ENCODE measurements around the gene TCF7L2.

Gene TCF7L2

GRCh38 chr10:113045147-113046055 is 95.4 kb downstream of the TCF7L2 start:
- no peak for DNase-seq (ENCODE audit: low read depth in 2 of 2)

GRCh38 chr10:113047151-113047550 is 97.1 kb downstream of the TCF7L2 start:
- DNase-seq (ENCODE audit: low read depth in 2 of 2), result no peak

- no peak for DNase-seq (ENCODE audit: low read depth in 2 of 2)
Observed at GRCh38 chr10:113047605-113047962, 97.5 kb downstream of the TCF7L2 start.

- no peak for DNase-seq (ENCODE audit: low read depth in 2 of 2)
Observed at GRCh38 chr10:113047963-113048781, 98.1 kb downstream of the TCF7L2 start.

GRCh38 chr10:113049881-113050280 is 99.8 kb downstream of the TCF7L2 start:
- DNase-seq (ENCODE audit: low read depth in 2 of 2), result no peak

DNA sequence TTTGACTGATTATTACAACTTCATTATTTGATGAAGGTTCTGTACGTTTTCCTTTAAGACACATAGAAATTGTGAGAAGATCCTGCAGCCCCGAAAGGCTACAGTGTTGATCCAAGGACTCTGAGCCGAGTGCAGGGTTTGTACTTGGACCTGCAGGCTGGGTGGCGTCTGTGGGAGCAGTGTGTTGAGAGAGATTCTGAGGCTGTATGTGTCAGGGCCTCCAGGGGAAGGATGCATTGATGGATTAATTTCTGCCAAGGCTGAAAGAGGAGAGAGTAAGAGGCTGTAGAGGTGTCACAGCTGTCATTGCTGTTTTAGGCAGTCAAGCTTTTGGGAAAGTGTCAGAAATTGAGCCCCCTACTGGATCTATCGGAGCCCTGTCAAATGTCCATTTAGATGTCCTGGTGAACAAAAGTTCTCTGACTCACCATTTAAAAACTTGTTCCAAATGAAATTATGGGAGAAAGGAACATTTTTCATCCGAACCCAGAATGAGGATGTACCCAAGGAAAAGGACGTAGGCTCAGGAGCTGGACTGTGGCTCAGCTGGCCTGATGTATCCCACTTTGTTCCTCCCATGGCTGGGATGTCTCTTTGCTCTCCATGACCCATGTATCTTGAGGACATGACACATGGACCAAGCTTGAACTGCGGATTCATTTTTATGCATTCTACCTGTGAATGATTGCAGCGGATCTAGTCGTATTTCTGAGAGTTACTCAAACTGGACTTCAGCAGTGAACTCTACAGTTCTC is 102.2 kb downstream of the TCF7L2 start:
- DNase-seq (ENCODE audit: low read depth in 2 of 2), result no peak

- DNase-seq (ENCODE audit: low read depth in 2 of 2), result no peak
Observed at GRCh38 chr10:113053091-113053490, 103.0 kb downstream of the TCF7L2 start.

GRCh38 chr10:113053881-113054280 is 103.8 kb downstream of the TCF7L2 start:
- no peak for DNase-seq (ENCODE audit: low read depth in 2 of 2)

GRCh38 chr10:113055458-113055857 is 105.4 kb downstream of the TCF7L2 start:
- no peak for DNase-seq (ENCODE audit: low read depth in 2 of 2)

DNA sequence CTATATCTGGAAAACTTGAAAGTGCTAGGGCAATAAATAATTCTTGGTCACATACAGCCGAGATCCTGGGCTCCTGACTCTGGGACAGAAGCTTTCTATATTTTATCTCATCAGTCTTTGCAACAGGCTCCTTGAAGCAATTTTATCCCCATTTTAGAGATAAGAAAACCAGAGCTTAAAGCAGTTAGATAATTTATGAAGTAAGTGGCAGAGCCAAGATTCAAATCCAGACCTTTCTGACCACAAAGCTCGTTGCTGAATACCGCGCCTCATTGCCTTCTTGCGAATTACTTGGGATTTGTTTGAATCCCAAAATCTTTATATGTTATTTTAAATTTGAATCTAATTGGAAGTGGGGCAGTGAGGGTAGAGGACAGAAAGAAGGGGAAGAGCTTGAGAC is 106.0 kb downstream of the TCF7L2 start:
- DNase-seq (ENCODE audit: low read depth in 2 of 2), result no peak

DNA sequence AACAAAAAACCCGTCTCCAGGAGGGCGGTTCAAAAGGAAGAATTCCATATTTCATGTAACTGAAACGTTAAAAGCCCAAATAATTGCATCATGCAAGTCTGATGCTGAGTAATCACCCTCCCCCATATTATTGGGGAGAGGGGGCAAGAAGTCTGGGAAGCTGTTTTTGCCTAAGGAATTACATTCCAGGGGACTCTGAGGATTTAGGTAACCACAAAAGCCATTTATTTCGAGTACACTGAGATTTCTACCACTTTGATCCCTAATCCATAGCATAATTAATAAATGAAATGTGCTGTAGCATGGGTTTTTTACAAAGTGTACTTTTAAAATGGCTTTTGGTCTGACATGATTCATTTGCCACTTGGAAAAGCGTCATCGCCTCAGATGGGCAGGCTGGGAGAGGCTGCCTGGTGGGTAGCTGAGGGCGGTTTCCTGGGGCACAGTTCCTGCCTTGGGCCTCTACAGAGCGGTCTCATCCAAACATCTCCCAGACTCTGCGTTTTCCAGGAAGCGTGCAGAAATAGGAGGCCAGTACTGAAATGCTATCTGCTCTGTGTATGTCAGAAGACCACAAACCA is 106.5 kb downstream of the TCF7L2 start:
- DNase-seq (ENCODE audit: low read depth in 2 of 2), result no peak

GRCh38 chr10:113057948-113058522 is 108.0 kb downstream of the TCF7L2 start:
- no peak for DNase-seq (ENCODE audit: low read depth in 2 of 2)

DNA sequence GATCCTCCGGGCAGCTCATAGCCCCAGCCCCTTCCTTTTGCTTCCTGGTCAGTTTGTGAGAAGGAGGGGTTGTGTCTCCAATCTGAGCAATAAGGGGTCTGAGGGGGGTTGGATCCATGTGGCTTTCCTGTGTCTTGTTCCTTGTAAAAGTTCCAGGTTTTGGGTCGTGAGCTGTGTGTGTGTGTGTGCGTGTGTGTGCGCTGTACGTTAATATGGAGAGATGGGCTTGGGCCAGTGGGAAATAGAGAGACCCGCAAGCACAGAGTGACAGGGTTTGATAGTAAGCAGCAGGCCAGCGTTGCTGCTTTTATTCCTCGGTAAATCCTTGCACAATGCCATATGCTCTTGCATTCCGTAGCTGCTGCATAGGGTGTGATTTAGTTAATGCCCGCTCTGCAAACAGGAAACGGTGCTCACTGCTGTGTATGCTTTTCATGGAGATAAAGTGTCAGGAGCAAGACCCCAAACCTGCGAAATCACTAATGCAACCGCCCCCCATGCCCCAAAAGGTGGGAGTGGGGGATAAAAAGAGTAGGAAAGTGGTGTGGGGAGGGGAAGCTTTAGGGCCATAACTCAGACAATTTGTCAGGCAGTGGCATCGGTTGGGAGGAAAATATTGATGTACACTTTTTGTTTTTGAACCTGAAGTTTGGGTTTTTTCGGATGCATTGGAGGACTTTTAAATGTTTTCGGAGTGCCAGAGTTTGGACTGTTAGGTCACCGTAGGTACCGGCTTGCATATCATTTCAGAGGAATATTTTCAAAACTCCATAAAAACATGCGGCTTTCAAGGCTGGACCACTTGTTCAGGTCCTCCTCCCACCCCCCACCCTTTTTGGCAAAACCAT is 108.7 kb downstream of the TCF7L2 start:
- no peak for DNase-seq (ENCODE audit: low read depth in 2 of 2)

DNA sequence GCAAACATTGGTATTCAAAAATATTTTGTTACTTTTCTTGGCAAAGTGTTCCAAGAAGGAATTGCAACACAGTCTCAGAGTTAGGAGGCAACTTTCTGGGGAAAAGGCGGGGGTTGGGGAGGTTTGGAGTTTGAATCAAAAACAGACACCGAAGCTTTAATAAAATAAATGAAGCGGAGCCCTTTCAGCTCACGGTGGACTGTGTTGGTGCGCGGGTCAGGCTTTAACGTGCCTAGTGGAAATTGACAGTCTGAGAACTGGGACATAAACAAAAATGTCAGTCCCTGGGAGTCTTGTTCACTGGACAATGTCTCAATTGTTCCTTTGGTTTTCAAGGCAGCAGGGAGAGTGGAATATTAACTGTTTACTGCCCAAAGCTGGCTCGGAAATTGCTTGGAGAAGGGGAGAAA is 109.3 kb downstream of the TCF7L2 start:
- no peak for DNase-seq (ENCODE audit: low read depth in 2 of 2)

DNA sequence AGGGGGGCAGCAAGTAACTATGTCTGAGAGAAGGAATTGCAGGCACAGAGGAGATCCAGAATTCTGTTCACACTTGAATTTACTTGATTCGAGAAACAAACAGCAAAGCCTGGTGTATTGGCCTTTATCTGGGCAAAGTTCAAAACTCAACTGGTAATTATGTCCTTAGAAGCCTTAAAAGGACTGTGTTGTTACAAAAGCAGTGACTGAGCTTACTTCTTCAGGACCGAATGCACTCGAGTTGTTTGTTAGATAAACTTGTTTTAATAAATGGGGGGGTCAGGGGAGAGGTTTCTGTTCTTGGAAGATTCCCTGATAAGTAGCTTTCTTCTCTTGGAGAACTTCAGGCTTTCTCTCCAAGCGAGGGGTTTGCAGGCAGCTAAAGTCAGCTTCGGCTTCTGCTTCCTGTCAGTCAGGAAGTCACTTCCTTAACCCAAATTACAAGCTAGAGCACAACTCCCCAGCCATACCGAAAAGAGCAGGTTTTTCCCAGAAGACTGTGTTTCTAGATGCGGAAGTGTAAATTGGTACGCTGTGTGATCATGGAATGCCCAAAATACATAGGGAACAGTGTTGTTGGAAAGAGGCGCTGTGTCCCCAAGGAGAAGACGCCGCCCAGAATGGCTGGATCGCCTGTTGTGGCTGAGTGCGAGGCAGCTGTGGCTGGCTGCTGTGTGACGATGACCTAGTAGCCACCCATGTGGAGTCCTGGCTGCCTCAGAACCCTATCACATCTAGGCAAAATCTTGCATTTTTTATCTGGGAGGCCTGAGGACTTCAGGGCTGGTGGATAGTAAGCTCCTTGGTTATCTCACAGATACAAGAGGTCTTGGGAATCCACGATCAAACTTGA is 110.4 kb downstream of the TCF7L2 start:
- DNase-seq (ENCODE audit: low read depth in 2 of 2), result no peak

DNA sequence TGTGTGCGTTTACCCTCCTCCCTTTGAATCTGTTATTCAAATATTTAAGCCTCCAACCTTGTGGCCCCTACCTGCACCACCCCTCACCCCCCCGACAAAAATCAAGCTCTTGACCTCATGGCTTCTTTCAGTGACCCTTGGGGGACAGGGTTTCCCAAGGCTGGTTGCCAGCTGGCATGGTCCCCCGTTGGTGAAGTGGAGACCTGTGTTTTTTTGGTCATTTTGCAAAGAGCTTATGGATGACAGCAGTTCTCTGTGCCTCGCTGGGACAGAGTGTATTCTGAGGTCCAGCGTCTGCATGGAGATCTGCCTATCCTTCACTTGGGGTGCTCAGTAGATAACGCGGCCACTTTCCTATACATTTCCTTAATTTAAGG is 111.0 kb downstream of the TCF7L2 start:
- no peak for DNase-seq (ENCODE audit: low read depth in 2 of 2)

DNA sequence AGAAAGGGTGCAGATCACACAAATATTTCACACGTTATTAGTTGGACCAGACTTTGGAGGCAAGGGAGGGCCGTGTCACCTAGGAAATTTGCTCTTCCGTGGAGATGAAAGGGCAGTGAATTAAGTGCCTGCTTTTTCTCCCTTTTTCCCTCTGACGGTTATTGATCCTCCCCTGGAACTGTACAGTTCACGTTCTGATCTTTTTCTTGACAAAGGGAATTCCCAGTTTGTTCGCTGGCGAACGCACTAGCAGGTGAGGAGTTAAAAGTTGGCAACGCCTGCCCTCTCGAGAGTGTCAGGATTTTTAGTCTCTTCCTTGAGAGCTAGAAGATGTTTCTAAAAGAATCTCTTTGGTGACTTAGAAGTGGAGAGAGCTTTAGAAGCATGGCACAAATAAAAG is 111.5 kb downstream of the TCF7L2 start:
- DNase-seq (ENCODE audit: low read depth in 2 of 2), result no peak

GRCh38 chr10:113063043-113063967 is 113.3 kb downstream of the TCF7L2 start:
- DNase-seq (ENCODE audit: low read depth in 2 of 2), result no peak

- DNase-seq (ENCODE audit: low read depth in 2 of 2), result no peak
Observed at GRCh38 chr10:113064039-113064438, 114.0 kb downstream of the TCF7L2 start.

Measured in activated CD4-positive, alpha-beta T cell treated with anti-CD3 and anti-CD28 coated beads for 24 hours (primary cell).